K562 (cell line): ENCODE measurements around the gene RFT1. TPM values are rescaled to one million over a fixed set of nuclear protein-coding genes. Genes with fewer than 3 reads are reported as not detected.

Source experiments
- ATAC-seq: fragments of 200-7000 bp; cut with Tn5 transposase; 3 replicates; pipeline ENCODE4 v1.9.1; 2020; ENCODE audit warnings: moderate library complexity
- BruUV-seq: library from RNA; stranded (reverse); fragments of 400-500 nt; replicated peaks from 2 replicates; lab custom pipeline; 2021; lab: Mats Ljungman, UMichigan
- CTCF ChIA-PET: fragments of 300-600 bp; formaldehyde crosslinking; extraction: SDS; loops from one replicate; lab custom pipeline; 2021; ENCODE audit warnings: low intra/inter-chr PET ratio; lab: Yijun Ruan, JAX
- POLR2A ChIA-PET: fragments of 300-600, 350-650 bp; sonication (Branson Sonifier 250); formaldehyde crosslinking; extraction: SDS; loops from one replicate; lab custom pipeline; 2021; ENCODE audit warnings: antibody characterized with exemption, inconsistent platforms; lab: Yijun Ruan, JAX
- DNase-seq, 4 experiments: peaks; one replicate each; pipeline versions ENCODE4 v3.0.0 to v3.0.0-alpha.2; 2011 to 2018; ENCODE audit warnings: low spot score in 3 of 4, mixed read lengths in 3 of 4; ENCODE audit errors: extremely low read depth in 1 of 4
- FAIRE-seq: peaks from 2 replicates; lab custom pipeline; 2011; peaks lifted over from hg19 to GRCh38; lab: Jason Lieb, UNC
- H2AFZ ChIP-seq: 2 replicates; pipeline ENCODE4 v1.6.0; 2011; ENCODE audit warnings: low read depth, low read length, control low read depth, inconsistent platforms
- H3K27ac ChIP-seq: fragments of 200-600 bp; 3 replicates; pipeline ENCODE4 v1.8.0; 2011; ENCODE audit warnings: low read depth, mild to moderate bottlenecking, control low read depth, inconsistent platforms, low read length, moderate library complexity, mixed read lengths; ENCODE audit errors: extremely low read depth
- H3K27me3 ChIP-seq, 2 experiments: fragments of 300-600 bp in 1 of 2; 2 replicates in 1 of 2; 3 replicates in 1 of 2; pipeline versions ENCODE4 v1.6.0 to v1.8.0; 2011; ENCODE audit warnings: inconsistent platforms in 2 of 2, low read length in 2 of 2, mild to moderate bottlenecking in 1 of 2, mixed read lengths in 1 of 2, moderate library complexity in 1 of 2; ENCODE audit not compliant: control insufficient read depth in 2 of 2, insufficient read depth in 2 of 2
- H3K36me3 ChIP-seq: fragments of 300-600 bp; 3 replicates; pipeline ENCODE4 v1.8.0; 2011; ENCODE audit warnings: mild to moderate bottlenecking, low read length, inconsistent platforms; ENCODE audit not compliant: control insufficient read depth, insufficient read depth
- H3K4me1 ChIP-seq, 2 experiments: fragments of 200-600 bp in 1 of 2; replicated peaks in 1 of 2; 2 replicates in 1 of 2; 3 replicates in 1 of 2; pipeline versions ENCODE4 v1.5.1 to v1.8.0; 2011; ENCODE audit warnings: inconsistent platforms in 2 of 2, low read length in 2 of 2, mild to moderate bottlenecking in 1 of 2, mixed read lengths in 1 of 2, moderate library complexity in 1 of 2; ENCODE audit not compliant: control insufficient read depth in 2 of 2, insufficient read depth in 2 of 2
- H3K4me2 ChIP-seq: 2 replicates; pipeline ENCODE4 v1.6.1; 2011; ENCODE audit warnings: low read length, control low read depth, inconsistent platforms, mixed read lengths; ENCODE audit not compliant: insufficient read depth
- H3K4me3 ChIP-seq: fragments of 200-600 bp; sonication (generic), shearing (Covaris generic); 2 replicates; pipeline ENCODE4 v1.5.1; 2016; ENCODE audit warnings: control low read depth, inconsistent platforms
- H3K79me2 ChIP-seq: fragments of 200-600 bp; 3 replicates; pipeline ENCODE4 v1.8.0; 2011; ENCODE audit warnings: low read length, inconsistent platforms; ENCODE audit not compliant: control insufficient read depth, insufficient read depth
- H3K9ac ChIP-seq, 2 experiments: 2 replicates each; pipeline versions ENCODE4 v1.6.0 to v1.6.1; 2011; ENCODE audit warnings: low read depth in 2 of 2, low read length in 2 of 2, control low read depth in 1 of 2, inconsistent platforms in 1 of 2, mild to moderate bottlenecking in 1 of 2, mixed read lengths in 1 of 2; ENCODE audit not compliant: insufficient read depth in 1 of 2
- H3K9me1 ChIP-seq: one replicate; pipeline ENCODE4 v1.6.0; 2011; ENCODE audit warnings: inconsistent platforms, mild to moderate bottlenecking, low read length, moderate library complexity; ENCODE audit not compliant: control insufficient read depth, insufficient read depth
- H3K9me3 ChIP-seq: replicated peaks from 2 replicates; pipeline ENCODE4 v1.5.1; 2011; ENCODE audit warnings: low read depth, low read length, inconsistent platforms; ENCODE audit not compliant: control insufficient read depth, insufficient read depth
- H4K20me1 ChIP-seq: replicated peaks from 2 replicates; pipeline ENCODE4 v1.6.1; 2011; ENCODE audit warnings: low read length, inconsistent platforms, mixed read lengths; ENCODE audit not compliant: control insufficient read depth, insufficient read depth
- EZH2 ChIP-seq: IDR thresholded peaks from 2 replicates; pipeline ENCODE4 v1.6.1; 2012; ENCODE audit warnings: low read depth, mild to moderate bottlenecking, inconsistent platforms, low read length, borderline replicate concordance
- JUND ChIP-seq, 2 experiments: IDR thresholded peaks; 2 replicates in 1 of 2; 3 replicates in 1 of 2; pipeline ENCODE4 v1.6.1; 2011; ENCODE audit warnings: borderline replicate concordance in 2 of 2, low read depth in 2 of 2, low read length in 2 of 2, improper control_type of control experiment in 1 of 2, missing biosample characterization in 1 of 2, missing genetic modification characterization in 1 of 2, missing genetic modification reagents in 1 of 2
- MBD2 ChIP-seq: sonication (generic); IDR thresholded peaks from 2 replicates; pipeline ENCODE4 v1.6.1; 2016; ENCODE audit warnings: low read depth, borderline replicate concordance
- MCM7 ChIP-seq, 2 experiments: fragments of 450-650 bp; IDR thresholded peaks; 2 replicates each; pipeline ENCODE4 v1.6.1; 2016 to 2018
- SIN3A ChIP-seq, 2 experiments: fragments of 150-350 bp in 1 of 2; IDR thresholded peaks; 2 replicates each; pipeline ENCODE4 v1.6.1; 2011 to 2016; ENCODE audit warnings: borderline replicate concordance in 2 of 2, low read depth in 2 of 2, low read length in 2 of 2, mild to moderate bottlenecking in 2 of 2, moderate library complexity in 2 of 2; ENCODE audit not compliant: control insufficient read depth in 1 of 2
- SNAPC5 ChIP-seq: fragments of 250-450 bp; sonication (Bioruptor Pico); IDR thresholded peaks from 2 replicates; pipeline ENCODE4 v1.8.0; 2021; ENCODE audit warnings: moderate library complexity, mild to moderate bottlenecking, inconsistent platforms
- ZBTB40 ChIP-seq, 2 experiments: fragments of 450-650 bp in 1 of 2; sonication (generic) in 1 of 2; formaldehyde crosslinking in 1 of 2; IDR thresholded peaks; 2 replicates each; pipeline versions ENCODE4 v1.7.1 to v1.9.0; 2016 to 2022; ENCODE audit warnings: inconsistent platforms in 1 of 2, mild to moderate bottlenecking in 1 of 2, missing genetic modification reagents in 1 of 2
- ZBTB43 ChIP-seq: sonication (generic); formaldehyde crosslinking; IDR thresholded peaks from 2 replicates; pipeline ENCODE4 v1.8.0; 2023; ENCODE audit warnings: mild to moderate bottlenecking, missing genetic modification reagents
- WGBS: fragments of 100-300 bp; shearing (Covaris generic); methylation state at CpG from one replicate; pipeline ENCODE4 v1.1.6; 2016; ENCODE audit warnings: low coverage, mixed read lengths; ENCODE audit not compliant: insufficient coverage; ENCODE audit errors: missing lambda C conversion rate; 5-methylcytosine and 5-hydroxymethylcytosine counted together
- in situ Hi-C: fragments of 300-500 bp; cut with MboI; formaldehyde crosslinking; loops from 4 replicates; pipeline ENCODE4 v1.15.0; 2018; ENCODE audit warnings: inconsistent platforms, mixed read lengths
- intact Hi-C: fragments of 100-400 bp; cut with micrococcal nuclease; formaldehyde crosslinking; loops from 2 replicates; pipeline ENCODE4 v1.14.2; 2022
- polyA plus RNA-seq, 8 experiments: library from polyadenylated mRNA; depleted of rRNA in 4 of 8; stranded (reverse) in 5 of 8; unstranded in 3 of 8; fragments of >200 nt; fragmentation: Nextera tagmentation in 2 of 8; fragmentation: Illumina TruSeq in 1 of 8; extraction: Ambion mirVana in 2 of 8; extraction: Trizol in 1 of 8; gene quantifications; 2 replicates each; pipeline versions ENCODE4 v1.2.1 to v1.2.3, GENCODE V29; 2011 to 2014; ENCODE audit warnings: inconsistent platforms in 1 of 8, missing spikeins in 1 of 8
- total RNA-seq, 7 experiments: library from RNA; depleted of rRNA in 6 of 7; stranded (reverse); fragments of >200 nt in 6 of 7; fragmentation: Illumina TruSeq in 2 of 7; extraction: Trizol in 2 of 7; gene quantifications; 2 replicates each; pipeline versions ENCODE4 v1.2.1 to v1.2.3, GENCODE V29; 2011 to 2021; ENCODE audit warnings: low replicate concordance in 1 of 7

RFT1 gene
- total and polyA plus RNA-seq, 9 of the 15 experiments (the other 6 are each of a cell fraction or from before 2014, with no cell fraction given), result 4.4 to 23.8 (median 8.9) TPM

- BruUV-seq, result no TSS peak
- no peak for FAIRE-seq
- Histone ChIP-seq H3K27ac (no peak overlapping the region), H3K9me1 (no peaks in the 10 kb centered on the region), H2AFZ (no peak overlapping the region), H3K4me1 (peaks cover 0 to 25% of the 10 kb centered on the region in 2 experiments; a peak in 3 of 5 replicates), H3K79me2 (peaks cover 1% of the 10 kb centered on the region; the same call in 1 of the 3 replicates), H3K27me3 (peaks cover 0 to 17% of the 10 kb centered on the region in 2 experiments; a peak in 2 of 5 replicates), H3K9me3 (no peaks in the 10 kb centered on the region), H3K9ac (peak overlapping the region in 1 of 2 experiments; percentile 45; a peak in 2 of 4 replicates), H4K20me1 (no peaks in the 10 kb centered on the region; the same call in 1 of the 2 replicates), H3K4me3 (no peak overlapping the region), H3K36me3 (no peaks in the 10 kb centered on the region), H3K4me2 (no peak overlapping the region)
- ChIA-PET CTCF (no interaction called here), POLR2A (interaction anchor here (0.6 kb wide), 1 partner anchor 530 kb away, joined by 3 read pairs; no protein-coding TSS in a partner anchor)
- WGBS, result 7% methylated on average over 19 of the region's 36 CpGs
- intact Hi-C loops (no loop called here), in situ Hi-C loops (no loop called here)
- peak in 2 of 4 experiments; percentile 60 for DNase-seq
- ATAC-seq, result no peak
- TF ChIP-seq EZH2 (no peak), ZBTB40 (IDR thresholded peaks at IDR 0.05) (no peak), ZBTB40 (CRISPR knock-in tag; IDR thresholded peaks at IDR 0.05) (no peak), SIN3A (IDR thresholded peaks at IDR 0.05; ENCODE audit: borderline replicate concordance in 2 of 2, control insufficient read depth in 1 of 2, low read depth in 2 of 2, low read length in 2 of 2) (no peak), MBD2 (no peak), ZBTB43 (CRISPR knock-in tag) (no peak), MCM7 (IDR thresholded peaks at IDR 0.05) (no peak), SNAPC5 (CRISPR knock-in tag) (no peak), JUND (IDR thresholded peaks at IDR 0.05; ENCODE audit: borderline replicate concordance, low read depth, low read length) (no peak), JUND (tag; IDR thresholded peaks at IDR 0.05; ENCODE audit: borderline replicate concordance, low read depth, low read length) (no peak)
Observed at GRCh38 chr3:53156368-53156834, 26.2 kb upstream of the RFT1 start.
